ENCODE results near the gene PTPRG.

- TF ChIP-seq EZH2 (IDR thresholded peaks at IDR 0.05; ENCODE audit: borderline replicate concordance, low read depth, low read length, severe bottlenecking) (no peak), POLR2A (IDR thresholded peaks at IDR 0.05; ENCODE audit: low read depth, low read length) (no peak), CTCF (IDR thresholded peaks at IDR 0.05; ENCODE audit: extremely low read depth in 1 of 2, insufficient read depth in 1 of 2, low read depth in 1 of 2, low read length in 2 of 2) (no peak)
- TF ChIP-seq, protein P1, sequence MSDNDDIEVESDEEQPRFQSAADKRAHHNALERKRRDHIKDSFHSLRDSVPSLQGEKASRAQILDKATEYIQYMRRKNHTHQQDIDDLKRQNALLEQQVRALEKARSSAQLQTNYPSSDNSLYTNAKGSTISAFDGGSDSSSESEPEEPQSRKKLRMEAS (IDR thresholded peaks at IDR 0.05; ENCODE audit: insufficient read depth, insufficient read length): no peak
Measured at GRCh38 chr3:62293051-62293780, 731.8 kb downstream of the PTPRG start.
